ENCODE results near the gene ZNF77.
"Not testable (repeated sequence)": the region's sequence is repeated elsewhere in the genome, so short reads cannot be mapped to it uniquely, and the experiment has no call there.

- TF ChIP-seq CTCF (conservative IDR thresholded peaks at IDR 0.05; ENCODE audit: low read length); EZH2phosphoT487 (IDR thresholded peaks at IDR 0.05; ENCODE audit: borderline replicate concordance, low read depth, low read length): not testable (repeated sequence)
These were observed 41.4 kb downstream of the ZNF77 start for GRCh38 chr19:2903326-2903725.
